ENCODE results near the gene SMIM35.
"Not testable (repeated sequence)": the region's sequence is repeated elsewhere in the genome, so short reads cannot be mapped to it uniquely, and the experiment has no call there.

The SMIM35 gene

GRCh38 chr11:117978291-117978910 lies 108.4 kb downstream of the SMIM35 start:
- DNase-seq, result not testable (repeated sequence)

GRCh38 chr11:117977612-117978264 lies 109.0 kb downstream of the SMIM35 start:
- not testable (repeated sequence) for DNase-seq

- no peak for DNase-seq
Measured at GRCh38 chr11:117977029-117977428, 109.7 kb downstream of the SMIM35 start.

GRCh38 chr11:117976445-117976844 lies 110.3 kb downstream of the SMIM35 start:
- no peak for DNase-seq

GRCh38 chr11:117973503-117973860 lies 113.3 kb downstream of the SMIM35 start:
- DNase-seq, result no peak

GRCh38 chr11:117972629-117973502 lies 113.9 kb downstream of the SMIM35 start:
- DNase-seq, result no peak

- no peak for DNase-seq
Measured at GRCh38 chr11:117972044-117972443, 114.7 kb downstream of the SMIM35 start.

GRCh38 chr11:117970400-117971024 lies 116.3 kb downstream of the SMIM35 start:
- no peak for DNase-seq

- no peak for DNase-seq
Measured at GRCh38 chr11:117969160-117969991, 117.4 kb downstream of the SMIM35 start.

GRCh38 chr11:117966908-117967307 lies 119.9 kb downstream of the SMIM35 start:
- no peak for DNase-seq

GRCh38 chr11:117962826-117963225 lies 123.9 kb downstream of the SMIM35 start:
- no peak for DNase-seq

GRCh38 chr11:117961896-117962295 lies 124.9 kb downstream of the SMIM35 start:
- no peak for DNase-seq

- no peak for DNase-seq
Measured at GRCh38 chr11:117960406-117960805, 126.4 kb downstream of the SMIM35 start.

- no peak for DNase-seq
Measured at GRCh38 chr11:117959438-117960149, 127.2 kb downstream of the SMIM35 start.

- no peak for DNase-seq
Measured at GRCh38 chr11:117958949-117959348, 127.8 kb downstream of the SMIM35 start.

Data from NCI-H187 treated with DMSO at 0.1 percent for 48 hours (cell line).